Measurements from ENCODE around the gene PEX10.
A peak's percentile ranks its signal among the peaks of the same experiment; 100 is the strongest.

The PEX10 gene

GRCh38 chr1:2426540-2426939, 14.2 kb upstream of the PEX10 start:
- H3K4me3 ChIP-seq (ENCODE audit: low read depth, low read length) = no peak overlapping the region

GRCh38 chr1:2425892-2426291, 13.5 kb upstream of the PEX10 start:
- H3K4me3 ChIP-seq (ENCODE audit: low read depth, low read length) = no peak overlapping the region

GRCh38 chr1:2422523-2422922, 10.2 kb upstream of the PEX10 start:
- H3K4me3 ChIP-seq (ENCODE audit: low read depth, low read length) = no peak overlapping the region

- H3K4me3 ChIP-seq (ENCODE audit: low read depth, low read length) = no peak overlapping the region
Observed at GRCh38 chr1:2419416-2419815, 7.1 kb upstream of the PEX10 start.

- no peak overlapping the region for H3K4me3 ChIP-seq (ENCODE audit: low read depth, low read length)
Observed at GRCh38 chr1:2418791-2419320, 6.5 kb upstream of the PEX10 start.

GRCh38 chr1:2417833-2418225, 5.5 kb upstream of the PEX10 start:
- H3K4me3 ChIP-seq (ENCODE audit: low read depth, low read length) = no peak overlapping the region

GRCh38 chr1:2417083-2417832, 4.9 kb upstream of the PEX10 start:
- no peak overlapping the region for H3K4me3 ChIP-seq (ENCODE audit: low read depth, low read length)

- H3K4me3 ChIP-seq (ENCODE audit: low read depth, low read length) = no peak overlapping the region
Observed at GRCh38 chr1:2416403-2416802, 4.0 kb upstream of the PEX10 start.

GRCh38 chr1:2415801-2416208, 3.4 kb upstream of the PEX10 start:
- H3K4me3 ChIP-seq (ENCODE audit: low read depth, low read length) = no peak overlapping the region

GRCh38 chr1:2415337-2415736, 3.0 kb upstream of the PEX10 start:
- H3K4me3 ChIP-seq (ENCODE audit: low read depth, low read length) = no peak overlapping the region

GRCh38 chr1:2414297-2414958, 2.1 kb upstream of the PEX10 start:
- H3K4me3 ChIP-seq (ENCODE audit: low read depth, low read length) = no peak overlapping the region

- H3K4me3 ChIP-seq (ENCODE audit: low read depth, low read length) = peak overlapping the region; percentile 72
Observed at GRCh38 chr1:2413495-2414296, 1.3 kb upstream of the PEX10 start.

GRCh38 chr1:2412773-2413494, 570 bp upstream of the PEX10 start:
- H3K4me3 ChIP-seq (ENCODE audit: low read depth, low read length) = peak overlapping the region; percentile 72

GRCh38 chr1:2411801-2412394, 466 bp downstream of the PEX10 start:
- H3K4me3 ChIP-seq (ENCODE audit: low read depth, low read length) = peak overlapping the region; percentile 89

GRCh38 chr1:2409745-2410144, 2.6 kb downstream of the PEX10 start:
- H3K4me3 ChIP-seq (ENCODE audit: low read depth, low read length) = no peak overlapping the region

- H3K4me3 ChIP-seq (ENCODE audit: low read depth, low read length) = no peak overlapping the region
Observed at GRCh38 chr1:2408859-2409276, 3.5 kb downstream of the PEX10 start.

- H3K4me3 ChIP-seq (ENCODE audit: low read depth, low read length) = no peak overlapping the region
Observed at GRCh38 chr1:2408456-2408855, 3.9 kb downstream of the PEX10 start.

- H3K4me3 ChIP-seq (ENCODE audit: low read depth, low read length) = no peak overlapping the region
Observed at GRCh38 chr1:2407991-2408275, 4.4 kb downstream of the PEX10 start.

GRCh38 chr1:2407166-2407990, 5.0 kb downstream of the PEX10 start:
- no peak overlapping the region for H3K4me3 ChIP-seq (ENCODE audit: low read depth, low read length)

All from iPS-11a (cell line).